ENCODE data around the gene TMEM205.
"Not testable (repeated sequence)": the region's sequence is repeated elsewhere in the genome, so short reads cannot be mapped to it uniquely, and the experiment has no call there.

The TMEM205 gene

DNA sequence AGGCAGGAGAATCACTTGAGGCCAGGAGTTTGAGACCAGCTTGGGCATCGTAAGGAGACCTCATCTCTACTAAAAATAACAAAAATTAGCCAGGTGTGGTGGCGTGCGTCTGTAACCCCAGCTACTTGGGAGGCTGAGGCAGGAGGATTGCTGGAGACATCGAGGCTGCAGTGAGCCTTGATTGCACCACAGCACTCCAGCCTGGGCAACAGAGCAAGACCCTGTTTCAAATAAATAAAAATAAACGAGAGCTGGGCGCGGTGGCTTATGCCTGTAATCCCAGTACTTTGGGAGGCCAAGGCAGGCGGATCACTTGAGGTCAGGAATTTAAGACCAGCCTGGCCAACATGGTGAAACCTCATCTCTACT lies 6.0 kb downstream of the TMEM205 start:
- H3K9me3 ChIP-seq (ENCODE audit: control extremely low read depth in 1 of 5, control insufficient read depth in 4 of 5, insufficient read depth in 2 of 5, low read depth in 1 of 5, low read length in 4 of 5); H3K27ac ChIP-seq (ENCODE audit: insufficient read depth in 1 of 2, low read depth in 1 of 2, low read length in 2 of 2, poor library complexity in 1 of 2, severe bottlenecking in 2 of 2); DNase-seq; H3K27me3 ChIP-seq (replicated peaks in 2 of 5; ENCODE audit: control insufficient read depth in 4 of 5, insufficient read depth in 5 of 5, low read length in 4 of 5): not testable (repeated sequence)
- Histone ChIP-seq H3K4me3 (ENCODE audit: control insufficient read depth in 1 of 7, extremely low read depth in 1 of 7, insufficient read depth in 4 of 7, low read depth in 2 of 7, low read length in 6 of 7) (peak overlapping the region; percentile 57 to 90 (median 77)), H3K36me3 (ENCODE audit: control insufficient read depth in 4 of 4, insufficient read depth in 4 of 4, low read length in 3 of 4) (peaks cover 0 to 23% (median 13%) of the 10 kb centered on the region in 4 experiments), H3K4me1 (ENCODE audit: control extremely low read depth in 1 of 4, control insufficient read depth in 4 of 4, insufficient read depth in 4 of 4, low read length in 3 of 4) (peaks cover 12 to 52% (median 52%) of the 10 kb centered on the region in 4 experiments)
- ChIA-PET CTCF (interaction anchor here (0.8 to 1.6 kb wide), 6 partner anchors 17 to 45 kb away, joined by 3 to 5 read pairs (median 4); partner anchors contain the start of genes SWSAP1 and TSPAN16), POLR2A (interaction anchor here (0.7 to 1.9 kb wide), 3 partner anchors 17 to 40 kb away, joined by 3 to 15 read pairs (median 3); no protein-coding TSS in a partner anchor)
- 89% methylated on average over 7 of the region's 8 CpGs for WGBS (ENCODE audit: insufficient coverage)

DNA sequence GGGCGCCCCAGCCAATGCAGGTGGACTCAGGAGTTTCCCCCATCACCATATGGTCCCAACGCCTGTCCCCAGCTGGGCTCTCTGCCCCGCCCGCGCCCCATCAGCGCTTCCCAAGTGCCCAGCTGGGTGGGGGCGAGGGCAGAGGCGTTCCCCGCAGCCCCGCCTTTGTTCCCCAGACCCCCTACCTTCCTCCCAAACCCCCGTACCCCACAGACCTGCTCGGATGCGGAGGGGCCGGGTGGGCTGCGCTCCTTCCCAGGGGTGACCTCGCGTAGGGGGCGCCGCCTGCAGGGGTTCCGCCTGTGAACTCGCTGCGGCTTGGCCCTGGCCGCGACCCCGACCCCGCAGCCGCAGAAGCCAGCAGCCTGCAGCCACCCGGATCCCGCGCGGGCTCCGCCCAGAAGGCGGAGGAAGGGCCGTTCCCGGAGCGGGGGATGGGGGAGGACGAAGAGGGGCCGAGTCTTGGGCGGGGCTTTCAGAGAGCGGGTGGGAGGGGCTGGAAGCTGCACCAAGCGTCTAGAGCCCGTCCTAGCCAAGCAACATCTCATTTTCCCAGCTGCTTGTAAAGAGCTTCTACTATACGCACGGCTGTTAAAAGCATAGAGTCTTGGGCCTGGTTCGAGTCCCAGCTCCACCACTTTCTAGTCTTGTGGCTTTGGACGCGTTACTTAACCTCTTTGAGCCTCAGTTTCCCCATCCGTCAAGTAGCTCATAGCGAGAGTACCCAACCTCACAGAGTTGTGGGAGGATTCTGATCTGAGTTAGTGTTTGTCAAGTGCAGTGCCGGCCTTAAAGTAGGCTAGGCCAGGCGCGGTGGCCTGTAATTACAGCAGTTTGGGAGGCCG lies 6.6 kb downstream of the TMEM205 start, which contains the start of gene RAB3D:
RAB3D (minus strand) TSS at position 404 of the 845 bp plus-strand sequence. CDS start 2,258 bp downstream, outside the sequence.
- Histone ChIP-seq H3K9me3 (ENCODE audit: control extremely low read depth in 1 of 5, control insufficient read depth in 4 of 5, insufficient read depth in 2 of 5, low read depth in 1 of 5, low read length in 4 of 5) (no peaks in the 10 kb centered on the region), H3K4me3 (ENCODE audit: control insufficient read depth in 1 of 7, extremely low read depth in 1 of 7, insufficient read depth in 4 of 7, low read depth in 2 of 7, low read length in 6 of 7) (peak within 1 kb of the TSS; percentile 57 to 90 (median 77)), H3K36me3 (ENCODE audit: control insufficient read depth in 4 of 4, insufficient read depth in 4 of 4, low read length in 3 of 4) (peaks cover 0 to 25% (median 15%) of the 10 kb centered on the region in 4 experiments), H3K4me1 (ENCODE audit: control extremely low read depth in 1 of 4, control insufficient read depth in 4 of 4, insufficient read depth in 4 of 4, low read length in 3 of 4) (peaks cover 10 to 49% (median 47%) of the 10 kb centered on the region in 4 experiments), H3K27me3 (replicated peaks in 2 of 5; ENCODE audit: control insufficient read depth in 4 of 5, insufficient read depth in 5 of 5, low read length in 4 of 5) (no peaks in the 10 kb centered on the region), H3K27ac (ENCODE audit: insufficient read depth in 1 of 2, low read depth in 1 of 2, low read length in 2 of 2, poor library complexity in 1 of 2, severe bottlenecking in 2 of 2) (peak within 1 kb of the TSS in 1 of 2 experiments; percentile 34)
- WGBS (ENCODE audit: insufficient coverage) = under 1% methylated on average over 31 of the region's 53 CpGs
- DNase-seq = peak; percentile 82 to 88 (median 87)
- CTCF ChIA-PET = interaction anchor here (0.8 to 3.8 kb wide), 7 partner anchors 16 to 44 kb away, joined by 3 to 18 read pairs (median 4); partner anchors contain the start of genes SWSAP1 and TSPAN16
- POLR2A ChIA-PET = interaction anchor here (0.7 to 1.9 kb wide), 4 partner anchors 13 to 41 kb away, joined by 3 to 15 read pairs (median 3); no protein-coding TSS in a partner anchor

DNA sequence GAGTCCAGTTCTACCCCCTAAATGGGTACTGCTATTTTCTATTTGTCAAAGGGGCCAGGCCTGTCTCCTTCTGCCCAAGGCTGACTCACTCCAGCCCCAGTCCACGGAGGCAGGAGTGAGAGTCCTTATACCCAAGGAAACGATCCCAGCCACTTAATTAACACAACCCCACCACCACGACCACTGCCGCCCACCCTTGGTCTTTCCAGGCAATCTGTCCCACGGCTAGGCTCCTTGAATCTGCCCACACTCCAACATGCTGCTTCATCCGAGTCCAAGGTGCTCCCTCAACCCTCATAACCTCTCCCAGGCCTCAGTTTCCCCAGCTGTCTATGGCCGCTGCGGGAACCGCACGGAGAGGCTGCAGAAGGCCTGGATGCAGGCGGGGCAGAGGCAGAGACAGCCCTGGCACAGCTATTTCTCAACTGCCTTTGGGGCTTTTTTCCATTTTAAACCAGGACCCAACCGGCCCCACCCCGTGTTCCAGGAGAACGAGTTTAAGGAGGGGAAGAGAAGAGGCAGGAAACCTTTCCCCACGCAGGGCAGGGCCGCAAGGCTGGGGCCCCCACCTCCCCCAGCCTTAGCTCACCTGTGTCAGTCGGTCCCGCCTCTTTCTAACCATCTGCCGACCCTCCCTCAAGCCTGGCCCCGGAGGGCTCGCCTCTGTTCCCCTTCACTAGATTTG lies 7.4 kb downstream of the TMEM205 start:
- POLR2A ChIA-PET = interaction anchor here (0.6 to 1.9 kb wide), 4 partner anchors 12 to 94 kb away, joined by 3 to 15 read pairs (median 4); no protein-coding TSS in a partner anchor
- H3K27ac ChIP-seq (ENCODE audit: insufficient read depth in 1 of 2, low read depth in 1 of 2, low read length in 2 of 2, poor library complexity in 1 of 2, severe bottlenecking in 2 of 2) = peak overlapping the region in 1 of 2 experiments; percentile 34
- H3K27me3 ChIP-seq (replicated peaks in 2 of 5; ENCODE audit: control insufficient read depth in 4 of 5, insufficient read depth in 5 of 5, low read length in 4 of 5) = no peaks in the 10 kb centered on the region
- peak in 1 of 3 donors; percentile 11 for DNase-seq
- H3K4me1 ChIP-seq (ENCODE audit: control extremely low read depth in 1 of 4, control insufficient read depth in 4 of 4, insufficient read depth in 4 of 4, low read length in 3 of 4) = peaks cover 7 to 42% (median 41%) of the 10 kb centered on the region in 4 experiments
- peaks cover 0 to 33% (median 17%) of the 10 kb centered on the region in 4 experiments for H3K36me3 ChIP-seq (ENCODE audit: control insufficient read depth in 4 of 4, insufficient read depth in 4 of 4, low read length in 3 of 4)
- no peaks in the 10 kb centered on the region for H3K9me3 ChIP-seq (ENCODE audit: control extremely low read depth in 1 of 5, control insufficient read depth in 4 of 5, insufficient read depth in 2 of 5, low read depth in 1 of 5, low read length in 4 of 5)
- 28% methylated on average over 19 of the region's 21 CpGs for WGBS (ENCODE audit: insufficient coverage)
- peak overlapping the region; percentile 57 to 90 (median 77) for H3K4me3 ChIP-seq (ENCODE audit: control insufficient read depth in 1 of 7, extremely low read depth in 1 of 7, insufficient read depth in 4 of 7, low read depth in 2 of 7, low read length in 6 of 7)
- CTCF ChIA-PET = interaction anchor here (0.8 to 3.8 kb wide), 5 partner anchors 10 to 43 kb away, joined by 3 to 18 read pairs (median 4); partner anchors contain the start of gene TSPAN16

DNA sequence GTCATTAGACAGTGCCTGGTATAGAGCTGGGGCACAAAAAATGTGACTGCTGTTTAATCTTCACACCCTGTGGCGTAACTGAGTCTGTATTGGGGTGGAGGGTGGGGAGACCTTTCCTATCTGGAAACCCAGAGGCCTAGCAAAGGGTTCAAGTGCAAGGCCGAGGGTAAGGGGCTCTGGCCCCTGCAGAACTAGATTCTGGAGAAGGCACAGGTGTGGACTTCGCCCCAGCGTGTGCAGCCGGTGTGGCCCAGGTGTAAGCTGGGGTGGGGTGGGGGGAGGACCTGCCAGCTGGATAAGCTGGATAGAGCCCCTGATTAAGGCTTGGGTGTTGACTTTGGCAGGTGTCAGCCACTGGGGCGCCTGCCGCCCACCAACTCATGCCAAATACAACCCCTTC lies 7.9 kb downstream of the TMEM205 start:
- Histone ChIP-seq H3K27me3 (replicated peaks in 2 of 5; ENCODE audit: control insufficient read depth in 4 of 5, insufficient read depth in 5 of 5, low read length in 4 of 5) (no peaks in the 10 kb centered on the region), H3K4me1 (ENCODE audit: control extremely low read depth in 1 of 4, control insufficient read depth in 4 of 4, insufficient read depth in 4 of 4, low read length in 3 of 4) (peaks cover 7 to 40% (median 36%) of the 10 kb centered on the region in 4 experiments), H3K4me3 (ENCODE audit: control insufficient read depth in 1 of 7, extremely low read depth in 1 of 7, insufficient read depth in 4 of 7, low read depth in 2 of 7, low read length in 6 of 7) (peak overlapping the region in 6 of 7 experiments; percentile 63 to 90 (median 78)), H3K9me3 (ENCODE audit: control extremely low read depth in 1 of 5, control insufficient read depth in 4 of 5, insufficient read depth in 2 of 5, low read depth in 1 of 5, low read length in 4 of 5) (no peaks in the 10 kb centered on the region), H3K36me3 (ENCODE audit: control insufficient read depth in 4 of 4, insufficient read depth in 4 of 4, low read length in 3 of 4) (peaks cover 0 to 39% (median 19%) of the 10 kb centered on the region in 4 experiments), H3K27ac (ENCODE audit: insufficient read depth in 1 of 2, low read depth in 1 of 2, low read length in 2 of 2, poor library complexity in 1 of 2, severe bottlenecking in 2 of 2) (no peak overlapping the region)
- no peak for DNase-seq
- ChIA-PET CTCF (interaction anchor here (0.8 to 3.8 kb wide), 4 partner anchors 8 to 43 kb away, joined by 3 to 18 read pairs (median 5); partner anchors contain the start of genes CCDC159 and TMEM205), POLR2A (interaction anchor here (0.6 to 1.9 kb wide), 5 partner anchors 11 to 95 kb away, joined by 3 to 15 read pairs (median 4); no protein-coding TSS in a partner anchor)
- WGBS (ENCODE audit: insufficient coverage) = 96% methylated on average over 4 of the region's 7 CpGs

DNA sequence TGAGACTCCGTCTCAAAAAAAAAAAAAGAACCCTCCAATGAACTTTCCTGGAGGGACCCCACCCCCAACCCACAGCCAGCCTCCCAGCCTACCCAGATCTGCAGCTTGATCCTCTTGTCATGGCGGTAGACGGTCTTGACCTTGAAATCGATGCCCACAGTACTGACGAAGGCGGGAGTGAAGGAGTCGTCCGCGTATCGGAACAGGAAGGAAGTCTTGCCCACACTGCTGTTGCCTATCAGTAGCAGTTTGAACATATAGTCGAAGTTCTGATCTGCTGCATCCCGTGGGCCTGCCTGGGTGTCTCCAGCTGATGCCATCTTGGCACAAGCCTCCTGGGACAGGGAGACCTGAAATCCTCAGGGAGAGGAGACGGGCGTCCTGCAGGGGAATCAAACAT lies 9.0 kb downstream of the TMEM205 start:
- peaks cover 0 to 43% (median 22%) of the 10 kb centered on the region in 4 experiments for H3K36me3 ChIP-seq (ENCODE audit: control insufficient read depth in 4 of 4, insufficient read depth in 4 of 4, low read length in 3 of 4)
- no peaks in the 10 kb centered on the region for H3K27me3 ChIP-seq (replicated peaks in 2 of 5; ENCODE audit: control insufficient read depth in 4 of 5, insufficient read depth in 5 of 5, low read length in 4 of 5)
- ChIA-PET POLR2A (interaction anchor here (0.7 to 1.8 kb wide), 4 partner anchors 13 to 38 kb away, joined by 3 to 8 read pairs (median 3); no protein-coding TSS in a partner anchor), CTCF (interaction anchor here (1.1 to 3.8 kb wide), 7 partner anchors 9 to 42 kb away, joined by 3 to 18 read pairs (median 4); partner anchors contain the start of genes CCDC159 and TMEM205)
- H3K4me1 ChIP-seq (ENCODE audit: control extremely low read depth in 1 of 4, control insufficient read depth in 4 of 4, insufficient read depth in 4 of 4, low read length in 3 of 4) = peaks cover 7 to 35% (median 31%) of the 10 kb centered on the region in 4 experiments
- H3K4me3 ChIP-seq (ENCODE audit: control insufficient read depth in 1 of 7, extremely low read depth in 1 of 7, insufficient read depth in 4 of 7, low read depth in 2 of 7, low read length in 6 of 7) = peak overlapping the region in 4 of 7 experiments; percentile 2 to 59 (median 34)
- DNase-seq = peak; percentile 56 to 71 (median 63)
- H3K27ac ChIP-seq (ENCODE audit: insufficient read depth in 1 of 2, low read depth in 1 of 2, low read length in 2 of 2, poor library complexity in 1 of 2, severe bottlenecking in 2 of 2) = no peak overlapping the region
- H3K9me3 ChIP-seq (ENCODE audit: control extremely low read depth in 1 of 5, control insufficient read depth in 4 of 5, insufficient read depth in 2 of 5, low read depth in 1 of 5, low read length in 4 of 5) = no peaks in the 10 kb centered on the region
- WGBS (ENCODE audit: insufficient coverage) = 16% methylated on average over 14 of the region's 14 CpGs

DNA sequence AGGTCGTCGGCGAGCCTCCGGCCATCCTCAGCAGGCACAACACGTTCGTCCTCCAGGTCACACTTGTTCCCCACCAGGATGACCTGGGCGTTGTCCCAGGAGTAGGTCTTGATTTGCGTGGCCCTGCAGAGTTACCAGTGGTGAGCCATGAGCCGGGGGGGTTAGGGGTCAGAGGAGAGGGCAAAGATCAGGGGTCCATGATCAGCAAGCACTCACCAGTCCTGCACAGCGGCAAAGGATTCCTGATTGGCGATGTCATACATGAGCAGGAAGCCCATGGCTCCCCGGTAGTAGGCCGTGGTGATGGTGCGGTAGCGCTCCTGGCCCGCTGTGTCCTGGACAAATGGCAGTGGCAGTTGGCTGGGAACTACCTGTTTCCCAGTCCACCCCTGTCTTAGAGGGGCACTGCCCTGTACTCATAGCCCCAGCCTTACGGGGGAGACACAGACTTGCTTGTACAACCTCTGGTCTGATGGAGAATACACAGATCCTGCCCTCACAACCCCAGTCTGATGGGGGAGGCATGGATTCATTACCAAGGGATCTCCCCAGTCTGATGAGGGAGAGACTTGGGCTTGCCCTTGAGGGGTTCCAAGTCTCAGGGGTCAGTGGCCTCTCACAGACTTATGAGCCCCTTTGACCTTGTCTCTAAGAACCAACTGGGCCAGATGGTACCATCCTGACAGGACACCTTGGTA lies 10.5 kb downstream of the TMEM205 start:
- ChIA-PET POLR2A (no interaction called here), CTCF (interaction anchor here (0.8 to 3.8 kb wide), 7 partner anchors 8 to 42 kb away, joined by 3 to 18 read pairs (median 3); no protein-coding TSS in a partner anchor)
- Histone ChIP-seq H3K36me3 (ENCODE audit: control insufficient read depth in 4 of 4, insufficient read depth in 4 of 4, low read length in 3 of 4) (peaks cover 0 to 49% (median 18%) of the 10 kb centered on the region in 4 experiments), H3K4me3 (ENCODE audit: control insufficient read depth in 1 of 7, extremely low read depth in 1 of 7, insufficient read depth in 4 of 7, low read depth in 2 of 7, low read length in 6 of 7) (no peak overlapping the region), H3K4me1 (ENCODE audit: control extremely low read depth in 1 of 4, control insufficient read depth in 4 of 4, insufficient read depth in 4 of 4, low read length in 3 of 4) (peaks cover 7 to 35% (median 31%) of the 10 kb centered on the region in 4 experiments), H3K27me3 (replicated peaks in 2 of 5; ENCODE audit: control insufficient read depth in 4 of 5, insufficient read depth in 5 of 5, low read length in 4 of 5) (no peaks in the 10 kb centered on the region), H3K9me3 (ENCODE audit: control extremely low read depth in 1 of 5, control insufficient read depth in 4 of 5, insufficient read depth in 2 of 5, low read depth in 1 of 5, low read length in 4 of 5) (no peaks in the 10 kb centered on the region), H3K27ac (ENCODE audit: insufficient read depth in 1 of 2, low read depth in 1 of 2, low read length in 2 of 2, poor library complexity in 1 of 2, severe bottlenecking in 2 of 2) (no peak overlapping the region)
- WGBS (ENCODE audit: insufficient coverage) = 96% methylated on average over 16 of the region's 17 CpGs
- DNase-seq = no peak

All from common myeloid progenitor, CD34-positive (primary cell).